Calu3 (cell line): ENCODE measurements around the gene EPS15. TPM values are rescaled to one million over a fixed set of nuclear protein-coding genes. Genes with fewer than 3 reads are reported as not detected.

Source experiments
- BruUV-seq: library from RNA; stranded (reverse); fragments of 400-500 nt; replicated peaks from 2 replicates; lab custom pipeline; 2021; lab: Mats Ljungman, UMichigan
- CTCF ChIA-PET: fragments of 300-600 bp; sonication (Branson Sonifier 250); formaldehyde crosslinking; loops from one replicate; lab custom pipeline; 2022; ENCODE audit warnings: antibody characterized with exemption; lab: Charles Lee
- DNase-seq: peaks from one replicate; pipeline ENCODE4 v3.0.0; 2022
- H3K27ac Mint-ChIP-seq: one replicate; pipeline ENCODE4 v1.8.0; 2022; ENCODE audit warnings: mixed read lengths; ENCODE audit not compliant: unreplicated experiment
- H3K27me3 Mint-ChIP-seq: one replicate; pipeline ENCODE4 v1.8.0; 2022; ENCODE audit warnings: mixed read lengths; ENCODE audit not compliant: unreplicated experiment
- H3K36me3 Mint-ChIP-seq: one replicate; pipeline ENCODE4 v1.8.0; 2022; ENCODE audit warnings: mild to moderate bottlenecking, moderate library complexity, mixed read lengths; ENCODE audit not compliant: insufficient read depth, unreplicated experiment
- H3K4me1 Mint-ChIP-seq: one replicate; pipeline ENCODE4 v1.8.0; 2022; ENCODE audit warnings: mild to moderate bottlenecking, low read depth, mixed read lengths; ENCODE audit not compliant: unreplicated experiment
- H3K4me3 Mint-ChIP-seq: one replicate; pipeline ENCODE4 v1.8.0; 2022; ENCODE audit warnings: mild to moderate bottlenecking, low read depth, moderate library complexity, mixed read lengths; ENCODE audit not compliant: unreplicated experiment
- H3K9me3 Mint-ChIP-seq: one replicate; pipeline ENCODE4 v1.8.0; 2022; ENCODE audit warnings: low read depth, mixed read lengths; ENCODE audit not compliant: unreplicated experiment
- intact Hi-C: fragments of 100-400 bp; cut with micrococcal nuclease; formaldehyde crosslinking; loops from one replicate; pipeline ENCODE4 v1.10.0; 2022; ENCODE audit not compliant: unreplicated experiment
- total RNA-seq: library from RNA; stranded (reverse); gene quantifications from 2 replicates; pipeline ENCODE4 v1.2.3, GENCODE V29; 2022
- TF ChIP-seq, protein P1 (sequence below): fragments of 200-600 bp; IDR thresholded peaks from one replicate; pipeline ENCODE4 v1.8.0; 2022; ENCODE audit warnings: antibody characterized with exemption; ENCODE audit not compliant: unreplicated experiment

The EPS15 gene
- total RNA-seq, 1 experiment from 2014 or later, result 51.2 TPM

DNA sequence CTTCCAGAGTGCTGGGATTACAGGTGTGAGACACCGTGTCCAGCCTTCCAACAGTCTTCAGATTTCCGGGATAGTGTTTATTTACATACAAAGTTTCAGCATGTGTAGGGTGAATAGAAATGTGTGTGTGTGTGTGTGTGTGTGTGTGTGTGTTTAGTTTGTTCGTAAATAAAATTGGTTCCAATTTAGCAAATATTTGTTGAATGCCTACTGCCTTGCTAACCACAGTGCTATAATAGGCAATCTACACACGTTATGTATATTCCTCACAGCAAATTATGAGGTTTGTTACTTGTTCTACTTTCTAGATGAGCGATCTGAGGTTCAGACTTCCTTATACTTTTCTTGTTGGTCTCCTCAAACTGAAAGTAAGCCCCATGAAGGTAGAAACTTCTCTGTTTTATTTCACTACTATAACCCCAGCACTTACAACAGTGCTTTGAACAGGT is 32.8 kb upstream of the EPS15 start:
- Mint-ChIP-seq H3K27ac (no peak overlapping the region), H3K27me3 (no peaks in the 10 kb centered on the region), H3K4me3 (no peak overlapping the region), H3K36me3 (no peaks in the 10 kb centered on the region), H3K4me1 (peaks cover 20% of the 10 kb centered on the region), H3K9me3 (no peaks in the 10 kb centered on the region)
- no TSS peak for BruUV-seq
- intact Hi-C loops, result no loop called here
- CTCF ChIA-PET, result interaction anchor here (0.8 kb wide), 1 partner anchor 160 kb away, joined by 3 read pairs; no protein-coding TSS in a partner anchor
- DNase-seq, result no peak
- TF ChIP-seq, protein P1, sequence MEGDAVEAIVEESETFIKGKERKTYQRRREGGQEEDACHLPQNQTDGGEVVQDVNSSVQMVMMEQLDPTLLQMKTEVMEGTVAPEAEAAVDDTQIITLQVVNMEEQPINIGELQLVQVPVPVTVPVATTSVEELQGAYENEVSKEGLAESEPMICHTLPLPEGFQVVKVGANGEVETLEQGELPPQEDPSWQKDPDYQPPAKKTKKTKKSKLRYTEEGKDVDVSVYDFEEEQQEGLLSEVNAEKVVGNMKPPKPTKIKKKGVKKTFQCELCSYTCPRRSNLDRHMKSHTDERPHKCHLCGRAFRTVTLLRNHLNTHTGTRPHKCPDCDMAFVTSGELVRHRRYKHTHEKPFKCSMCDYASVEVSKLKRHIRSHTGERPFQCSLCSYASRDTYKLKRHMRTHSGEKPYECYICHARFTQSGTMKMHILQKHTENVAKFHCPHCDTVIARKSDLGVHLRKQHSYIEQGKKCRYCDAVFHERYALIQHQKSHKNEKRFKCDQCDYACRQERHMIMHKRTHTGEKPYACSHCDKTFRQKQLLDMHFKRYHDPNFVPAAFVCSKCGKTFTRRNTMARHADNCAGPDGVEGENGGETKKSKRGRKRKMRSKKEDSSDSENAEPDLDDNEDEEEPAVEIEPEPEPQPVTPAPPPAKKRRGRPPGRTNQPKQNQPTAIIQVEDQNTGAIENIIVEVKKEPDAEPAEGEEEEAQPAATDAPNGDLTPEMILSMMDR, result no peak

DNA sequence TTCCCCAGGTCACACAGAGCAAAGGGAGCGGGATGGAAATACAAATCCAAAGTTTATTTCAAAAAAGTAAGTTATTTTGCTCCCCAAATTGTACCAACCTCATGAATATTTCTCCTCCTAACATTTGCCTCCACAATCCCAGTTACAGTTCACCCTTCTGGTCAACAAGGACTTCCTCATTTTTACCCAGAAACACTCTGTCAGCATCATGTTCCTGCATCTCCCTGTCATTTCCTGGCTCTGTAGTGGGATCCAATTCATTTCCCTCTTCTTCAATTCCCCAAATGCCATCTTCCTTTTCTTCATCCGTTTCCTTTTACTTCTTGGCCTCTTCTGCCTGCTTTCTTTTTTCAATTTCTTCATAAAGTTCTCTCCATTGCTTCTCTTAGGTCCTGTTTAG is 32.0 kb upstream of the EPS15 start:
- intact Hi-C loops, result no loop called here
- BruUV-seq, result no TSS peak
- CTCF ChIA-PET, result interaction anchor here (0.6 to 0.8 kb wide), 2 partner anchors 46 to 161 kb away, joined by 3 to 6 read pairs; no protein-coding TSS in a partner anchor
- DNase-seq, result no peak
- Mint-ChIP-seq H3K9me3 (no peaks in the 10 kb centered on the region), H3K4me1 (peaks cover 20% of the 10 kb centered on the region), H3K4me3 (no peak overlapping the region), H3K36me3 (no peaks in the 10 kb centered on the region), H3K27me3 (no peaks in the 10 kb centered on the region), H3K27ac (no peak overlapping the region)
- TF ChIP-seq, protein P1, result no peak

DNA sequence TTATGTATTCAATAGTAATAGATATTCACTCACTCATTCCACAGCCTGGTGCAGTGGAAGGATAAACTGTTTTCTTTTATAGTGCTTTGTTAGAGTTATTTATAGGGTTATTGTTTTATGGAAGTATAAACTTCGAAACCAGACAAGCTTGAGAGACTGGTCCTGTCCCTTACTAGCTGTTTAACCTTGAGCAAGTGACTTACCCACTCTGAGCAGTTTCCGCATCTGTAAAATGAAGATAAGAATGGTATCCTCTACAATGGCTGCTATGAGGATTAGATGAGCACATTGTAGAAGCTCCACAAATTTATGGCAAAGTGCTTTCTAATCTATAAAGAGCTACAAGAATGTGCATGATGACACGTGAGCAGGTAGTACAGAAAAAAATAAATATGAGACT is 30.8 kb upstream of the EPS15 start:
- BruUV-seq, result no TSS peak
- no peak for DNase-seq
- CTCF ChIA-PET, result no interaction called here
- Mint-ChIP-seq H3K4me1 (peaks cover 20% of the 10 kb centered on the region), H3K27me3 (no peaks in the 10 kb centered on the region), H3K9me3 (no peaks in the 10 kb centered on the region), H3K36me3 (no peaks in the 10 kb centered on the region), H3K4me3 (no peak overlapping the region), H3K27ac (no peak overlapping the region)
- intact Hi-C loops, result no loop called here
- TF ChIP-seq, protein P1, result no peak

DNA sequence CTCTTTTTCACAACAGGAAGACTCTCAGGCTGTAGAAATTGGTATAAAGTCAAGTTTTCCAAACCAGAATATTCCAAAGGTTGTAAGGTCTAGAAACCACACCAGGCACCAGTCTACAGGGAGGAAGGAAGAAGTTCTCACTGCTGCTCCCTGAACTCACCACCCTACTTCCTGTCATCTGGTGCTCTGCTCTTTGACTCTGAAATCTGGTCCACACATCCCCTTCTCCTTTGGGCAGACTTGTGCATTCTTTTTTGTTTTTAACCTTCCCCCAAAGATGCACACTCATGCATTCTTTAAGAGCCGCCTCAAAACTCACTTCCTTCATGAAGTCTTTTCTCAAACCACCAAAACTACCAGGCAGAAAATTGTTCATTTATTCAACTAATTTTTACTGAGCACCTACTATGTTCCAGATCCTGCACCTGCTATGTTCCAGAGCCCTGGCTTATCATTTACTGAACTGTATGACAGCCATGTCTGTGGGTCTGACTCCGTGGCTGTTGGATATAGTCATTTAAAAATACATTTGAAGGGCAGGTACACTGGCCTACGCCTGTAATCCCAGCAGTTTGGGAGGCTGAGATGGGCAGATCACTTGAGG is 30.1 kb upstream of the EPS15 start:
- CTCF ChIA-PET, result no interaction called here
- BruUV-seq, result no TSS peak
- H3K27me3 Mint-ChIP-seq, result no peaks in the 10 kb centered on the region
- peaks cover 20% of the 10 kb centered on the region for H3K4me1 Mint-ChIP-seq
- H3K4me3 Mint-ChIP-seq, result no peak overlapping the region
- intact Hi-C loops, result no loop called here
- no peak overlapping the region for H3K27ac Mint-ChIP-seq
- no peak for DNase-seq
- H3K36me3 Mint-ChIP-seq, result no peaks in the 10 kb centered on the region
- TF ChIP-seq, protein P1, result no peak
- H3K9me3 Mint-ChIP-seq, result no peaks in the 10 kb centered on the region
